B cell (primary cell): ENCODE measurements around the gene MAML2. TPM values are rescaled to one million over a fixed set of nuclear protein-coding genes. Genes with fewer than 3 reads are reported as not detected.

Source experiments
- ATAC-seq: fragments of 200-7000 bp; cut with Tn5 transposase; one replicate; pipeline ENCODE4 v1.10.0; 2021; ENCODE audit warnings: low read depth, mild to moderate bottlenecking, moderate number of reproducible peaks, moderate library complexity
- CTCF ChIA-PET: fragments of 350-600 bp; sonication (Branson Sonifier 250); formaldehyde crosslinking; loops from one replicate; lab custom pipeline; 2021; ENCODE audit warnings: antibody characterized with exemption, inconsistent platforms; lab: Charles Lee
- POLR2A ChIA-PET: fragments of 350-600 bp; sonication (Branson Sonifier 250); formaldehyde crosslinking; loops from one replicate; lab custom pipeline; 2021; ENCODE audit warnings: antibody characterized with exemption; lab: Charles Lee
- DNase-seq: peaks from one replicate; pipeline ENCODE4 v3.0.0; 2013
- H2AFZ ChIP-seq: 2 replicates; pipeline ENCODE4 v1.6.1; 2012; ENCODE audit warnings: mild to moderate bottlenecking, low read depth, low read length; ENCODE audit not compliant: insufficient read depth, poor library complexity, severe bottlenecking
- H3K27ac ChIP-seq, 2 donors: 1 replicate in 1 of 2; 2 replicates in 1 of 2; pipeline ENCODE4 v1.5.1; 2012 to 2013; ENCODE audit warnings: low read length in 2 of 2, mild to moderate bottlenecking in 2 of 2, moderate library complexity in 1 of 2
- H3K27me3 ChIP-seq, 4 experiments: fragments of 200-600 bp in 1 of 4; sonication (generic) in 1 of 4; replicated peaks in 1 of 4; 1 replicate in 2 of 4; 2 replicates in 2 of 4; pipeline versions ENCODE4 v1.6.1 to v1.7.0; 2013 to 2016; ENCODE audit warnings: low read length in 3 of 4, mild to moderate bottlenecking in 2 of 4, mixed read lengths in 1 of 4, moderate library complexity in 1 of 4; ENCODE audit not compliant: insufficient read depth in 4 of 4, control insufficient read depth in 3 of 4; ENCODE audit errors: control extremely low read depth in 1 of 4
- H3K36me3 ChIP-seq, 2 experiments: replicated peaks in 1 of 2; 1 replicate in 1 of 2; 2 replicates in 1 of 2; pipeline versions ENCODE4 v1.6.1 to v1.7.1; 2013; ENCODE audit warnings: low read length in 1 of 2; ENCODE audit not compliant: insufficient read depth in 2 of 2, control insufficient read depth in 1 of 2; ENCODE audit errors: control extremely low read depth in 1 of 2, extremely low read depth in 1 of 2
- H3K4me1 ChIP-seq, 2 donors: fragments of 200-600 bp in 1 of 2; sonication (generic) in 1 of 2; 1 replicate in 1 of 2; 2 replicates in 1 of 2; pipeline versions ENCODE4 v1.5.1 to v1.6.1; 2013 to 2017; ENCODE audit warnings: low read length in 2 of 2; ENCODE audit not compliant: control insufficient read depth in 2 of 2, insufficient read depth in 2 of 2
- H3K4me2 ChIP-seq: replicated peaks from 2 replicates; pipeline ENCODE3; 2012; ENCODE audit warnings: mild to moderate bottlenecking, low read depth, low read length; ENCODE audit not compliant: poor library complexity, severe bottlenecking
- H3K4me3 ChIP-seq, 5 experiments: fragments of 200-600 bp in 1 of 5; sonication (generic) in 1 of 5; 1 replicate in 3 of 5; 2 replicates in 2 of 5; pipeline versions ENCODE4 v1.5.1 to v1.7.0; 2011 to 2016; ENCODE audit warnings: low read length in 4 of 5, mild to moderate bottlenecking in 4 of 5, low read depth in 2 of 5, control low read depth in 1 of 5, moderate library complexity in 1 of 5; ENCODE audit not compliant: insufficient read depth in 1 of 5; ENCODE audit errors: control extremely low read depth in 1 of 5, extremely low read depth in 1 of 5
- H3K79me2 ChIP-seq: fragments of 200-600 bp; sonication (generic); one replicate; pipeline ENCODE4 v1.6.0; 2016; ENCODE audit warnings: low read length; ENCODE audit not compliant: control insufficient read depth, insufficient read depth
- H3K9ac ChIP-seq: fragments of 200-600 bp; sonication (generic); 2 replicates; pipeline ENCODE4 v1.6.1; 2017; ENCODE audit warnings: mild to moderate bottlenecking, low read length, moderate library complexity
- H3K9me3 ChIP-seq, 3 donors: one replicate each; pipeline versions ENCODE4 v1.6.1 to v1.7.1; 2013; ENCODE audit warnings: low read length in 2 of 3; ENCODE audit not compliant: control insufficient read depth in 2 of 3, insufficient read depth in 1 of 3; ENCODE audit errors: control extremely low read depth in 1 of 3
- H4K20me1 ChIP-seq: 2 replicates; pipeline ENCODE4 v1.6.0; 2012; ENCODE audit warnings: mild to moderate bottlenecking, low read length; ENCODE audit not compliant: insufficient read depth, control insufficient read depth, poor library complexity, severe bottlenecking
- H3K27ac Mint-ChIP-seq: one replicate; pipeline ENCODE4 v1.8.0; 2021; ENCODE audit warnings: mixed read lengths
- H3K27me3 Mint-ChIP-seq: one replicate; pipeline ENCODE4 v1.8.0; 2021; ENCODE audit warnings: mixed read lengths
- H3K4me1 Mint-ChIP-seq: one replicate; pipeline ENCODE4 v1.8.0; 2021; ENCODE audit warnings: mixed read lengths
- H3K4me3 Mint-ChIP-seq: one replicate; pipeline ENCODE4 v1.8.0; 2021; ENCODE audit warnings: mixed read lengths
- H3K9me3 Mint-ChIP-seq: one replicate; pipeline ENCODE4 v1.8.0; 2022; ENCODE audit warnings: mixed read lengths; ENCODE audit not compliant: insufficient read depth
- EZH2 ChIP-seq: IDR thresholded peaks from 2 replicates; pipeline ENCODE4 v1.6.1; 2012; ENCODE audit warnings: borderline replicate concordance, low read depth, mild to moderate bottlenecking, moderate library complexity, low read length; ENCODE audit not compliant: insufficient read depth, poor library complexity, severe bottlenecking
- WGBS: methylation state at CpG from one replicate; pipeline ENCODE4 v1.1.5; 2013; ENCODE audit warnings: missing lambda C conversion rate; ENCODE audit not compliant: insufficient coverage; 5-methylcytosine and 5-hydroxymethylcytosine counted together
- intact Hi-C: fragments of 100-400 bp; cut with micrococcal nuclease; formaldehyde crosslinking; loops from one replicate; pipeline ENCODE4 v1.10.0; 2022
- polyA plus RNA-seq: library from polyadenylated mRNA; depleted of rRNA; stranded (reverse); fragments of >200 nt; gene quantifications from 2 replicates; pipeline ENCODE4 v1.2.3, GENCODE V29; 2012
- total RNA-seq, 2 donors: library from RNA; stranded (reverse); fragments of 120-200 nt in 1 of 2; gene quantifications; 1 replicate in 1 of 2; 2 replicates in 1 of 2; pipeline versions ENCODE4 v1.2.3 to v1.2.4, GENCODE V29; 2013 to 2022
- TF ChIP-seq, protein P1 (sequence below): fragments of 200-600 bp; IDR thresholded peaks from one replicate; pipeline ENCODE4 v1.8.0; 2022; ENCODE audit warnings: antibody characterized with exemption, mild to moderate bottlenecking

The MAML2 gene
- total and polyA plus RNA-seq, 2 donors (not counting 1 experiment from before 2014, with no cell fraction given) = 10.7 to 26.4 TPM

DNA sequence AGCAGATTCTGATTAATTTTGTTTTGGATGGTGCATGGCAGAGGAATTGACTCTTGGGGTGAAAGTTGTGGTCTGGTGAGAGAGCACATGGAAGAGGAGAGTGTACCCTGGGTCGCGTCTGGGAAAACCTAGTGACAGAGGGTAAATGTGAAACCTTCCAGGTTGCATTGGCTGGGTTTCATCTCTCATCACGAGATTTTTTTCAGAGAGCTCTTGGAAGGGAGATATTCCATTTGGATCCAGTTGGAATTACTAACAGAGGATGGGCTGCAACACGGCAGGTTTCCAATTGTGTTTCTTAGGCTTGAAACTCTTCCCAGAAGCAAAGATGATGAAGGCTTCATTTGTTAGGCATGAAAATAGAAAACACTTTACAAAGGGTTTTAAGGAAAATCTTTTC lies 309.4 kb downstream of the MAML2 start:
- Mint-ChIP-seq H3K4me1 (peaks cover 9% of the 10 kb centered on the region), H3K27me3 (no peaks in the 10 kb centered on the region), H3K27ac (no peak overlapping the region), H3K4me3 (no peak overlapping the region), H3K9me3 (no peaks in the 10 kb centered on the region)
- ChIA-PET CTCF (interaction anchor here (0.9 to 1.2 kb wide), 2 partner anchors 310 kb away, joined by 3 to 6 read pairs; partner anchors contain the start of gene MAML2), POLR2A (no interaction called here)
- Histone ChIP-seq H3K27ac (no peak overlapping the region), H2AFZ (no peak overlapping the region), H3K4me1 (no peaks in the 10 kb centered on the region), H3K9ac (no peak overlapping the region), H3K27me3 (no peaks in the 10 kb centered on the region), H3K4me3 (no peak overlapping the region), H3K4me2 (no peak overlapping the region), H3K79me2 (peaks cover 5% of the 10 kb centered on the region), H3K36me3 (no peaks in the 10 kb centered on the region), H3K9me3 (no peaks in the 10 kb centered on the region), H4K20me1 (no peaks in the 10 kb centered on the region)
- intact Hi-C loops = no loop called here
- no peak for DNase-seq
- 100% methylated on average over 2 of the region's 4 CpGs for WGBS
- TF ChIP-seq, protein P1, sequence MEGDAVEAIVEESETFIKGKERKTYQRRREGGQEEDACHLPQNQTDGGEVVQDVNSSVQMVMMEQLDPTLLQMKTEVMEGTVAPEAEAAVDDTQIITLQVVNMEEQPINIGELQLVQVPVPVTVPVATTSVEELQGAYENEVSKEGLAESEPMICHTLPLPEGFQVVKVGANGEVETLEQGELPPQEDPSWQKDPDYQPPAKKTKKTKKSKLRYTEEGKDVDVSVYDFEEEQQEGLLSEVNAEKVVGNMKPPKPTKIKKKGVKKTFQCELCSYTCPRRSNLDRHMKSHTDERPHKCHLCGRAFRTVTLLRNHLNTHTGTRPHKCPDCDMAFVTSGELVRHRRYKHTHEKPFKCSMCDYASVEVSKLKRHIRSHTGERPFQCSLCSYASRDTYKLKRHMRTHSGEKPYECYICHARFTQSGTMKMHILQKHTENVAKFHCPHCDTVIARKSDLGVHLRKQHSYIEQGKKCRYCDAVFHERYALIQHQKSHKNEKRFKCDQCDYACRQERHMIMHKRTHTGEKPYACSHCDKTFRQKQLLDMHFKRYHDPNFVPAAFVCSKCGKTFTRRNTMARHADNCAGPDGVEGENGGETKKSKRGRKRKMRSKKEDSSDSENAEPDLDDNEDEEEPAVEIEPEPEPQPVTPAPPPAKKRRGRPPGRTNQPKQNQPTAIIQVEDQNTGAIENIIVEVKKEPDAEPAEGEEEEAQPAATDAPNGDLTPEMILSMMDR = no peak
- no peak for TF ChIP-seq EZH2
- ATAC-seq = no peak

DNA sequence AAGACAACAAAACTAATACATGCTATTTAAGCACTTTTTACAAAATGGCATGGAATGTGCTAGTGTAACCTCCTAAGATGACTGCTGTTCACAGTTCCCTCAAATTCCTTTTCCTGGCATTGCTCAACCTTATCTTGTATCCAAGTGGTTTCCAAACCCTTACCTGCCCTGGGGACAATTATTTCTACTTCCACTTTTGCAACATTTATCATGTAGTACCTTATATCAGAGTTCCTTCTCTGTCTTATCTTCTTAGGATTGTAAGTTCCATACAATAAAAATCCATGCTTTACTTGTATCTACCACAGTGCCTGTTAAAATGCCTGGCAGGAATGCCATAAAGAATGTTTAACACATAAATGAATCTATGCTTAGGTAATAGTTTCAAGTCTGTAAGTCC lies 309.9 kb downstream of the MAML2 start:
- no peak for DNase-seq
- H2AFZ ChIP-seq = no peak overlapping the region
- H3K27me3 Mint-ChIP-seq = no peaks in the 10 kb centered on the region
- no peak for ATAC-seq
- no peak overlapping the region for H3K27ac Mint-ChIP-seq
- no peaks in the 10 kb centered on the region for H4K20me1 ChIP-seq
- no peaks in the 10 kb centered on the region for H3K4me1 ChIP-seq
- TF ChIP-seq EZH2 = no peak
- TF ChIP-seq, protein P1 = no peak
- H3K27me3 ChIP-seq = no peaks in the 10 kb centered on the region
- H3K79me2 ChIP-seq = peaks cover 5% of the 10 kb centered on the region
- H3K4me3 ChIP-seq = no peak overlapping the region
- no peaks in the 10 kb centered on the region for H3K9me3 ChIP-seq
- peaks cover 11% of the 10 kb centered on the region for H3K4me1 Mint-ChIP-seq
- no peaks in the 10 kb centered on the region for H3K9me3 Mint-ChIP-seq
- H3K4me2 ChIP-seq = no peak overlapping the region
- no peak overlapping the region for H3K27ac ChIP-seq
- POLR2A ChIA-PET = no interaction called here
- intact Hi-C loops = no loop called here
- H3K36me3 ChIP-seq = no peaks in the 10 kb centered on the region
- H3K4me3 Mint-ChIP-seq = no peak overlapping the region
- CTCF ChIA-PET = interaction anchor here (0.9 kb wide), 1 partner anchor 310 kb away, joined by 3 read pairs; the partner anchor contains the start of gene MAML2
- no peak overlapping the region for H3K9ac ChIP-seq
